ENCODE data around the gene CCDC63. TPM values are rescaled to one million over a fixed set of nuclear protein-coding genes. Genes with fewer than 3 reads are reported as not detected.

The CCDC63 gene
- total RNA-seq, result not detected in 2 replicates

DNA sequence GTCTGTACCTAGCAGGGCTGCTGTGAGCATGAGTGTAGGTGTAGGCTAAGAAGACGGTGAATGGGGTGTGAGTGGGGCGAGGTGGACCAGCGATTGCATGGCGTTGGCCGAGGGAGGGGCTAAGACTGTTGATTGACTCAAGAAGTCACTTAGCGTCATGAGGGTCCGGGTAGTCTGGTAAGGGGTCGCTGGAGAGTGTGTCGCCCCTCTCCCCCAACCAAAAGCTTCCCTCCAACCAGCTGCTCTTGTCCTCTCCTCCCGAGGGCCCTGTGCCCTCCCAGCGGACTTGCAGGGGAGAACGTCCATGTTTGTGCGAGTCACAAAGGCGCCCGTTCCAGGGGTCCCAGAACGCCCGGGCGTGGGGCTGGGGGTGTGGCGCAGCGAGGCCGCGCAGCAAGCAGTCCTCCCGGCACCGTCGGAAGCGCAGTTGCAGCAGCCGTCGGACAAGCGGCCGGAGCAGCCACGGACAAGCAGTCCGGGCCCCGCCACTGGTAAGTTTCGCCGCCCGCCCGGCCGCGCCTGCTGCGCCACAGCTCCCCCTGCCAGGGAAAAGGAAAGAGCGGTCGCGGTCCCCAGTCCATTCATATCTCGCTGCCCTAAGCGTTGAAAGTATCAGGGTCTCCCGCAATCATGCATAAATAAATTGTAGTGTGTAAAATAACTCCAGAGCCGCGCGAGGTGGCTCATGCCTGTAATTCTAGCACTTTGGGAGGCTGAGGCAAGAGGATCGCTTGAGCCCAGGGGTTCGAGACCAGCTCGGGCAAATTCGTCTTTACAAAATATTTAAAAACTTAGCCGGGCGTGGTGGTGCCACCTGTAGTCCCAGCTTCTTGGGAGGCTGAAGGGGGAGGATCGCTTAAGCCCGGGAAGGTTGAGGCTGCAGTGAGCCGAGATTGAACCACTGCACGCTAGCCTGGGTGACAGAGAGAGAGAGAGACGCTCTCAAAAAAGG lies at the start of gene CCDC63:
Gene CCDC63, plus strand, starts transcription at position 373 of the 952 bp plus-strand sequence. CDS start 5,968 bp downstream, outside the sequence.

DNA sequence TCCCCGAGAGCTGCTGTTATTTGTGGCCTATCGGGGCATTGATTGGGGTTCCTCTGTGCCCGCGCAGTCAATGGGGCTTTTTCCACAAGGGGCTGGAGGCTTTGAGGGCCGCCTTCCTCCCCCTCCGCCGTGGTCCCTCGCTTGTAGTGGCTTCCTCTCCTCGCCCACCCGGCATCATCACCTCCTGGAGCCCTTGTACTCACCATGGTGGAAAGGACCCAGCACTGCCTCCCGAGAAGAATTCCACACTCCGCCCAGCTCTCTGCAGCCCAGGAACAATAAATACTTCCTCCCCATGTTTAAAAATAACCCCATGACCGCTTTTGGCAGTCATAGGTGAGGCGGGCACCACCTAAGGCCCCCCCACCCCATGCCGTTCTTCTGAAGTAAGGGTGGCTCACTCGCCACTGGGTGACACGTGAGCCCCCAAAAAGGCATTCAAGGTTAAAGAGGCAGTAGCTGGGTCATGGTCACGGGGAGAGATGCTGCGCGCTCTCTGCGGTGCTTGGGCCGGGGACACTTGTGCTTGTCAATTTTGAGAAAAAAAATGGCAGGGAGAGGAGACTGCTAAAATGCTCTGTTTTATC lies 73.6 kb downstream of the CCDC63 start, which contains the start of gene MYL2:
Gene MYL2, minus strand, starts transcription at position 256 of the 587 bp plus-strand sequence. Its CDS starts 50 bp downstream, at position 206.

Other genes starting within 250 kb of the CCDC63 start
- gene TCTN1, start 232.9 kb upstream of the CCDC63 start, total RNA-seq, result 8.5 and 13.5 TPM in 2 replicates
- gene HVCN1, start 157.9 kb upstream of the CCDC63 start, total RNA-seq, result 0.53 and 3.4 TPM in 2 replicates
- gene PPP1CC, start 104.1 kb upstream of the CCDC63 start, total RNA-seq, result 87.1 and 115 TPM in 2 replicates
- not detected in 2 replicates for gene MYL2, start 73.6 kb downstream of the CCDC63 start, total RNA-seq
- not detected in 2 replicates for gene CUX2, start 187.2 kb downstream of the CCDC63 start, total RNA-seq